ENCODE measurements around the gene ANKS6. TPM values are rescaled to one million over a fixed set of nuclear protein-coding genes. Genes with fewer than 3 reads are reported as not detected.

Gene ANKS6
- total RNA-seq, 3 donors from 2014 or later (not counting 1 experiment from before 2014, with no cell fraction given), result 8.1 to 12.6 (median 10.5) TPM

DNA sequence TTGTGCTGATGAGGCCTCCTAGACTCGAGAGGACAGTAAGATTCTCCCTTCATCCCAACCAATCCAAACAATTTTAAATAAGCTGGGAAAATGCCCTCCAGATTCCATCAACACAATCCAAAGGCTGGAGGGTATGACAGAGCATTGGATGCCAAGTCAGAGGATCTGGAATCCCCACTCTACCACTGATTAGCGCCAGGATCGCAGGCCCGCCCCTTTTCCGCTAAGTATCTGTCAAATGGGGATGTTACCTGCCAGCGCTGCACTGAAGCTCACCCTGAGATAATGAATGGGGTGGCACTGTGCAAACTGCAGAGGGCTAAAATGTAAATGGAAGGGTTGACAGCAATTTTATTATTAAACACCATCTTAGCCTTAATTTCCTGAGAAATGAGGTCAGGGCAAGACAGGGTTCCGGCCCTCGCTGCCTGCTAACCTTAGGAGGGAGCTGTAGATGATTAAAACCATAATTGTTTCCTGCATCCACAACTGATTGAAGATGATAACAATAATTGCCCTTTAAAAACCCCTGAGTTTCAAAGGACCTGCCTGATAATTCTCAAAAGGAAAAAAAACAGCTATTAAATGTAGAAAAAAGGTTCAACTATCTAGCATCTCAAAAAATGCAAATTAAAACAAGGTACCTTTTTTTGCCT is 56.0 kb downstream of the ANKS6 start:
- H3K9me3 Mint-ChIP-seq, result peaks cover 0 to 2% of the 10 kb centered on the region in 2 donors
- Histone ChIP-seq H3K4me1 (ENCODE audit: control insufficient read depth, insufficient read depth, low read length) (no peaks in the 10 kb centered on the region), H3K36me3 (ENCODE audit: control insufficient read depth, insufficient read depth, low read length) (peaks cover 6% of the 10 kb centered on the region), H3K9me3 (ENCODE audit: control insufficient read depth, insufficient read depth, low read length) (no peaks in the 10 kb centered on the region), H3K27ac (ENCODE audit: low read length) (no peak overlapping the region), H3K4me3 (ENCODE audit: low read length) (no peak overlapping the region), H3K27me3 (ENCODE audit: control insufficient read depth, insufficient read depth, low read length) (no peaks in the 10 kb centered on the region)
- TF ChIP-seq, protein P1, sequence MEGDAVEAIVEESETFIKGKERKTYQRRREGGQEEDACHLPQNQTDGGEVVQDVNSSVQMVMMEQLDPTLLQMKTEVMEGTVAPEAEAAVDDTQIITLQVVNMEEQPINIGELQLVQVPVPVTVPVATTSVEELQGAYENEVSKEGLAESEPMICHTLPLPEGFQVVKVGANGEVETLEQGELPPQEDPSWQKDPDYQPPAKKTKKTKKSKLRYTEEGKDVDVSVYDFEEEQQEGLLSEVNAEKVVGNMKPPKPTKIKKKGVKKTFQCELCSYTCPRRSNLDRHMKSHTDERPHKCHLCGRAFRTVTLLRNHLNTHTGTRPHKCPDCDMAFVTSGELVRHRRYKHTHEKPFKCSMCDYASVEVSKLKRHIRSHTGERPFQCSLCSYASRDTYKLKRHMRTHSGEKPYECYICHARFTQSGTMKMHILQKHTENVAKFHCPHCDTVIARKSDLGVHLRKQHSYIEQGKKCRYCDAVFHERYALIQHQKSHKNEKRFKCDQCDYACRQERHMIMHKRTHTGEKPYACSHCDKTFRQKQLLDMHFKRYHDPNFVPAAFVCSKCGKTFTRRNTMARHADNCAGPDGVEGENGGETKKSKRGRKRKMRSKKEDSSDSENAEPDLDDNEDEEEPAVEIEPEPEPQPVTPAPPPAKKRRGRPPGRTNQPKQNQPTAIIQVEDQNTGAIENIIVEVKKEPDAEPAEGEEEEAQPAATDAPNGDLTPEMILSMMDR (IDR thresholded peaks at IDR 0.05), result no peak
- 91% methylated on average over 6 of the region's 8 CpGs for WGBS (ENCODE audit: insufficient coverage)
- ATAC-seq (no peak), DNase-seq (no peak)
- H3K4me3 Mint-ChIP-seq, result no peak overlapping the region
- intact Hi-C loops (cut with micrococcal nuclease), result no loop called here
- no peaks in the 10 kb centered on the region for H3K27me3 Mint-ChIP-seq (ENCODE audit: low read depth in 2 of 2)
- H3K36me3 Mint-ChIP-seq, result peaks cover 7% of the 10 kb centered on the region
- no peak overlapping the region for H3K27ac Mint-ChIP-seq
- no peaks in the 10 kb centered on the region for H3K4me1 Mint-ChIP-seq

- 100% methylated on average over 2 of the region's 3 CpGs for WGBS (ENCODE audit: insufficient coverage)
Observed at GRCh38 chr9:98738741-98739140, 57.6 kb downstream of the ANKS6 start.

GRCh38 chr9:98736226-98736625 is 60.1 kb downstream of the ANKS6 start:
- Mint-ChIP-seq H3K4me3 (no peak overlapping the region), H3K36me3 (peaks cover 7% of the 10 kb centered on the region), H3K27ac (no peak overlapping the region), H3K4me1 (no peaks in the 10 kb centered on the region), H3K9me3 (peaks cover 0 to 2% of the 10 kb centered on the region in 2 donors), H3K27me3 (ENCODE audit: low read depth in 2 of 2) (no peaks in the 10 kb centered on the region)
- Histone ChIP-seq H3K27me3 (ENCODE audit: control insufficient read depth, insufficient read depth, low read length) (no peaks in the 10 kb centered on the region), H3K27ac (ENCODE audit: low read length) (no peak overlapping the region), H3K36me3 (ENCODE audit: control insufficient read depth, insufficient read depth, low read length) (peaks cover 6% of the 10 kb centered on the region), H3K4me3 (ENCODE audit: low read length) (no peak overlapping the region), H3K9me3 (ENCODE audit: control insufficient read depth, insufficient read depth, low read length) (no peaks in the 10 kb centered on the region), H3K4me1 (ENCODE audit: control insufficient read depth, insufficient read depth, low read length) (no peaks in the 10 kb centered on the region)
- intact Hi-C loops (cut with micrococcal nuclease), result no loop called here
- DNase-seq, result no peak
- 87% methylated on average over 11 of the region's 12 CpGs for WGBS (ENCODE audit: insufficient coverage)
- TF ChIP-seq, protein P1 (IDR thresholded peaks at IDR 0.05), result no peak
- no peak for ATAC-seq

More at GRCh38 chr9:98738741-98739140, 57.6 kb downstream of the ANKS6 start:
- Histone ChIP-seq H3K27ac (ENCODE audit: low read length) (no peak overlapping the region), H3K9me3 (ENCODE audit: control insufficient read depth, insufficient read depth, low read length) (no peaks in the 10 kb centered on the region), H3K4me1 (ENCODE audit: control insufficient read depth, insufficient read depth, low read length) (no peaks in the 10 kb centered on the region), H3K36me3 (ENCODE audit: control insufficient read depth, insufficient read depth, low read length) (peaks cover 6% of the 10 kb centered on the region), H3K27me3 (ENCODE audit: control insufficient read depth, insufficient read depth, low read length) (no peaks in the 10 kb centered on the region), H3K4me3 (ENCODE audit: low read length) (no peak overlapping the region)
- H3K4me1 Mint-ChIP-seq, result no peaks in the 10 kb centered on the region
- DNase-seq (no peak), ATAC-seq (no peak)
- TF ChIP-seq, protein P1 (IDR thresholded peaks at IDR 0.05), result no peak
- H3K9me3 Mint-ChIP-seq, result peaks cover 0 to 2% of the 10 kb centered on the region in 2 donors
- no peak overlapping the region for H3K4me3 Mint-ChIP-seq
- no peaks in the 10 kb centered on the region for H3K27me3 Mint-ChIP-seq (ENCODE audit: low read depth in 2 of 2)
- intact Hi-C loops (cut with micrococcal nuclease), result no loop called here
- peaks cover 7% of the 10 kb centered on the region for H3K36me3 Mint-ChIP-seq
- H3K27ac Mint-ChIP-seq, result no peak overlapping the region

DNA sequence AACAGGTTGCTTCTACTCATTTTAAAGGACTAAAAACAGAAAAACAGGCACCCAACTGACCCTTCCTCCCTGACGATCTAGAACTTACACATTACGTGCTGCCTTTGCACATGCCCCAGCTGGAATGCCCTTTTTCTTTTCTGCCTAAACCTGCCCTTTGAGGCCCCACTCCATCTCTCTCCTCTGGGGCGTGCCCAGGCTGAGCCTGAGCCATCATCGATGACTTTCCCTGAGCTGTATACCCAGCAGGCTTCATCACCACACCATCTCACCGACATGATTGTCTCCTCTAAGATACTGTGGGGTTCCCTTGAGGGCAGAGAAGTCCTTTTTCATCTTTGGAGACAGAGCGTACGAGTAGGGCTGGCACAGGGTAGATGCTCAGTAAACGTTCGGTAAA is 63.6 kb downstream of the ANKS6 start:
- H3K27ac ChIP-seq (ENCODE audit: low read length), result no peak overlapping the region
- no peaks in the 10 kb centered on the region for H3K9me3 ChIP-seq (ENCODE audit: control insufficient read depth, insufficient read depth, low read length)
- Mint-ChIP-seq H3K27me3 (ENCODE audit: low read depth in 2 of 2) (no peaks in the 10 kb centered on the region), H3K36me3 (peaks cover 7% of the 10 kb centered on the region), H3K4me1 (no peaks in the 10 kb centered on the region), H3K4me3 (no peak overlapping the region), H3K9me3 (no peaks in the 10 kb centered on the region), H3K27ac (no peak overlapping the region)
- no peak for DNase-seq
- WGBS (ENCODE audit: insufficient coverage), result 94% methylated on average over 9 of the region's 9 CpGs
- TF ChIP-seq, protein P1 (IDR thresholded peaks at IDR 0.05), result no peak
- no peak overlapping the region for H3K4me3 ChIP-seq (ENCODE audit: low read length)
- H3K4me1 ChIP-seq (ENCODE audit: control insufficient read depth, insufficient read depth, low read length), result no peaks in the 10 kb centered on the region
- no peaks in the 10 kb centered on the region for H3K27me3 ChIP-seq (ENCODE audit: control insufficient read depth, insufficient read depth, low read length)
- intact Hi-C loops (cut with micrococcal nuclease), result no loop called here
- H3K36me3 ChIP-seq (ENCODE audit: control insufficient read depth, insufficient read depth, low read length), result peaks cover 6% of the 10 kb centered on the region
- ATAC-seq, result no peak

All from natural killer cell (primary cell).